Bone marrow (tissue), 2 donors: Measurements from ENCODE around the gene WNK2.

Experiments
- DNase-seq, 2 donors: peaks; one replicate each; lab custom pipeline; 2025; lab: John Stamatoyannopoulos, UW

WNK2 gene

DNA sequence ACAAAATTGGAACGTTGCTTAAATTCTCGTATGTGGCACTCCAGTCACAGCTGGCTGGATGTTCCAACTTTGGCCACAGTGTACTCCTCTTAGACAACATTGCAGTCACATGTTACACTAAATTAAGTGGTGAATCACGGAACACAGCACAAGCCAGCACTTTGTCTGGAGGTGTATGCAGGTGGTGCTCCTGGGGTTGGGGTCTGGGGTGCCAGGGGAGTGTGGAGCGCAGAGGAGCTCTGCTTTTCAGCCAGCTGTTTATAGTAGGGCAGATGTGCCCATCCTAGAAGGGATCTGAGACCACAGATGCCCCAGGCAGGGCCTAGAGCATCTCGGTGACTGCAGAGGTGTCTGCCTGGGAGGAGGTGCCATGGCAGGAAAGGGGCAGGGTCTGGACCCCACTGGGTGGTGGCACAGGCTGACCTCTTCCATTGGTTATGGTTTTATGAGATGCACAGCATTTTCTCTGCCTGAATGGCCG, 82.6 kb downstream of the WNK2 start:
- no peak for DNase-seq

DNA sequence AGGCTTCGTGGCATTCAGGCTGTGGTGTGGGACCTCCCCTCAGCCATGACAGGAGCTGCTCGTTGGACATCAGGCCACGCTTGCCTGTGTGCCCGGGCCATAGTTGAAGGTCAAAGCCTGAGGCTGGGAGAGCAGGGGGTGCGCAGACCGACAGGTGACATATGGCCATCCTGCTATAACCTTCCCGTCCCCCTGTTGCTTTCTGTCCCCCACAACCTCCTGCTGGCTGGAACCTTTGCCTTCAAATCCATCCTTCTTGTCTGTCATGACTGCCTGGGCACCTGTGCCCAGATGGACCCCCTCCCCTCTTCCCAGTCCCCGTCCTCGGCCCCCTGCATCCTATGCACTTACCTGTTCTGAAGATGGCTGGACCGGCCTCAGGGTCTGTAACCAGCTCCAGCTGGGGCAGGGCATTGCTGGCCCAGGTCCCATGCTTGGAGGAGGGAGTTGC, 83.2 kb downstream of the WNK2 start:
- DNase-seq: no peak

DNA sequence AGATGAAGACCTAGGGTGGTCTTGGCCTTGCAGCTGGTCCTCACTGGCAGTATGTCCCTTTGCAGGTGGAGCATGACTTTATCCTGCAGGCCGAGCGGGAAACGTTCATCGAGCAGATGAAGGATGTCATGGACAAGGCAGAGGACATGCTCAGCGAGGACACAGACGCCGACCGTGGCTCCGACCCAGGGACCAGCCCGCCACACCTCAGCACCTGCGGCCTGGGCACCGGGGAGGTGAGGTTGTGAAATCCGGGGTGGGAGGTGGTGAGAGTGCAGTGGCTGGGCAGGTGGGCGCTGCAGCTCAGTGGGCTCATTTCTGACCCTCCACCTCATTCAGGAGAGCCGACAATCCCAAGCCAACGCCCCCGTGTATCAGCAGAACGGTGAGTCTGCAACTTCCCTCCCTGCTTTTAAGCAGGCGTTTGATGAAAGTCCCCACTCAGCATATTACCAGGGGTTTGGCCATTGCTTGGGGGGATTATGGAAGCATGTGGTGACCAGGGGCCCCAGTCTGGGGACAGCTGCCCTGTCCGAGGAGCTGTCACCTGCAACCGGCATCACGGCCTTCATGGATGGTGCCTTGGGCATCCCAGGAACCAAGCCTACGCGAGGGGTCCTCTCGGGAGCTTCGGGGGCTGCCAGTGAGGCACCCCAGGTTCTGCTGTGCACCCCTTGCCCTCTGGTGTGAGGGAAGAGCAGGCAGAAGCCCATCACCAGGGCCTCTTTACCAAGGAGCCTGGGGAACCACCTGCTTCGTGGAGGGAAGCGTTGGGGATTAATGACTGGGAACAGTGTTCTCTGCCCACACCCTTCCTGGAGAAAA, 84.0 kb downstream of the WNK2 start:
- DNase-seq: no peak

DNA sequence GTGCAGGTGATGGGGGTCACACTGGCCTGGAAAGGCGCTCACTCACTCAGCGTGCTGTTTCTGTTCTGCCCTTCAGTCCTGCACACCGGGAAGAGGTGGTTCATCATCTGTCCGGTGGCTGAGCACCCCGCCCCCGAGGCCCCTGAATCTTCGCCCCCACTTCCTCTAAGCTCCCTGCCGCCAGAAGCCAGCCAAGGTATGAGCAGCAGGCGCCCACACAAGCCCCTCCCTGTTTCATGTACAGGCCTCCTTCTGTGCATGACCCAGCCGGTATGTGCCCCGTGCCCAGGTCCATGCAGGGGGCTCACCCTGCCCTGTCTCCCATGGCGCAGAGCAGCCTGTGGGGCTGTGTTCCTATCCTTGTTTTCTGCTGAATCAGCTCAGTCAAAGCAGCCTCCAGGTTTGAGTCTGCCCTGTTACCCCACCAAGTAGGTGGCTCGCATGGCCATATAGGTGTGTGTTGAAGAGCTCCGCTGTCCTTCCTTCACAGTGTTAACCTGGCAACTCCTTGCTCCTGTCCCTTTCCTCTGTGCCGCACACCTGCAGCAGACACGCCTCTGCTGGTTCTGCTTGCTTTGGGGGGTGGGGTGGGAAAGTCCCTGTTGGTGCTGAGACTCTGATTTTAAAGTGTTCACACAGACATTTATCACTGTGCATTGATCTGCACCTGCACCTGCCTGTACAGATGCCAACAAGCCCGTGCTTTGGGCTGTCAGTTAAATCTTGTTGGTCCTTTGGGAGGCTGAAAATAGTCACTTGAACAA, 84.8 kb downstream of the WNK2 start:
- no peak for DNase-seq

DNA sequence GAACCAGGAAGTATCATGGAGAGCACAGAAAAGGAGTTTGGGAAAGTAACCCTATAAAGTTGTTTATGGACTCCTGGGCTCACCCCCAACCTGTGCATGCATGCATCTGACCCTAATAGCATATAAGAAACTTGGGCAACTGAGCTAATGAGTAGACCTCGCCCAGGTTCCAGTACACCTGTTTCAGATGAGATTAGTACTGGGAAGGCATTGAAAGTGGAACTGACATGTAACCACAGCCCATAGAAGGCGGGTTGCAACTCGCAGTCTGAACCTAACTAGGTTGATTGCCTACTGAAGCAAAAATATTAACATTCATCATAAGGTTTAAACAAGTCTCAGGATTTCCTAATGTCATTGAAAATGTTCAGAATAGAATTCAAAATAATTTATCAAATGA, 87.0 kb downstream of the WNK2 start:
- DNase-seq: no peak

DNA sequence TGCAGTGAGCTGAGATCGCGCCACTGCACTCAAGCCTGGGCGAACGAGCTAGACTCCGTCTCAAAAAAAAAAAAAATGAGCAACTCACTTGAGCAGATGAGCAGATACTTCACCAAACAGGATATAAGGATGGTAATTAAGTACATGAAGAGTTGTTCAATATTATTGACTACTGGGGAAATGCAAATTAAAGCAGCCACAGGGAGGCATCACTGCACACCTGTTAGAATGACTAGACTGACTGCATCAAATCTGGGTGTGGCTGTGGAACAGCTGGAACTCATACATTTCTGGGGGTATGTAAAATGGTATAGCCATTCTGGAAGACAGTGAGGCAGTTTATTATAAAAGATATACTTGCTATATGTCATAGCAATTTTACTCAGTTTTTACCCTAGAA, 93.0 kb downstream of the WNK2 start:
- DNase-seq: no peak

DNA sequence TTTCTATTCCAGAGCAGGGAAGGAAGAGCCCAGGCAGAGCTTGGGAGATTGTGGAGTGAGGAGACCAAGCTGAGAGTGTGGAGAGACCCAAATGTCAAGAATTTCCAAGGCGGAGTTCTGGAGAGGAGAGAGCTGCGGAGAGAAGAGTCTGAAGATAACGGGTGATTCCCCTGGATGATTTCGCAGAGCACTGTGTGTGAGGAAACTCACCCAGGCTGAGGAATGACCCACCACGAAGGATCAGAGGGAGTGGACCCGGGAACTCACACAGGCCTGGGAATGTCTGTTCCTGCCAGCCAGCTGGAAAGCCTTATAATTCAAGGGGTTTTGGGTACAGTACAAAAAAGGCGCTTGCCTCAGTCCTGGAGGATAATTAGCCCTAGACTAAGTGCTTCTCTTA, 94.2 kb downstream of the WNK2 start:
- DNase-seq: no peak

DNA sequence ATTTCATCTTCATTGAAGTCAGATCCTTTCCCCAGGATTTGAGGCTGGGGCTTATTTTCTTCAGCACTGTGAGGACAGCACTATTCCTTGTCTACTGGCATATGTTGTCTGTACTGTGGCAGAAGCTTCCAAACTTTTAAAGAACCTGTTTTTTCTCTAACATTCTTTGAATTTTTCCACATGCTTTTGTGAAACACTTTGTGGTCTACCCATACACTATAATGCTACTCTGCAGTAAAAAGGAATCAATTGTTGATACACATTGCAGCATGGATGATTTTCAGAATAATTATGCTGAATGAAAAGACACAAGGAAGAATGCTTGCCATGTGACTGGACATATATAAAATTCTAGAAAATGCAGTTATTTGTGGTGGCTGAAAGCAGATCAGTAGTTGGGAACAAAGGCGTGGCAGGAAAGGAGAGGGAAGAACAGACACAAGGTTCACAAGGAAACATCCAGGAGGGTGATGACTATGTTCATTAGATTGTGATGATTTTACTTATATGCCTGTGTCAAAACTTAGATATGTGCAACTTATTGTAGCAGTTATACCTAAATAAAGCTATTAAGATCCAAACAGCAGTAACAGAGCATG, 96.8 kb downstream of the WNK2 start:
- no peak for DNase-seq

DNA sequence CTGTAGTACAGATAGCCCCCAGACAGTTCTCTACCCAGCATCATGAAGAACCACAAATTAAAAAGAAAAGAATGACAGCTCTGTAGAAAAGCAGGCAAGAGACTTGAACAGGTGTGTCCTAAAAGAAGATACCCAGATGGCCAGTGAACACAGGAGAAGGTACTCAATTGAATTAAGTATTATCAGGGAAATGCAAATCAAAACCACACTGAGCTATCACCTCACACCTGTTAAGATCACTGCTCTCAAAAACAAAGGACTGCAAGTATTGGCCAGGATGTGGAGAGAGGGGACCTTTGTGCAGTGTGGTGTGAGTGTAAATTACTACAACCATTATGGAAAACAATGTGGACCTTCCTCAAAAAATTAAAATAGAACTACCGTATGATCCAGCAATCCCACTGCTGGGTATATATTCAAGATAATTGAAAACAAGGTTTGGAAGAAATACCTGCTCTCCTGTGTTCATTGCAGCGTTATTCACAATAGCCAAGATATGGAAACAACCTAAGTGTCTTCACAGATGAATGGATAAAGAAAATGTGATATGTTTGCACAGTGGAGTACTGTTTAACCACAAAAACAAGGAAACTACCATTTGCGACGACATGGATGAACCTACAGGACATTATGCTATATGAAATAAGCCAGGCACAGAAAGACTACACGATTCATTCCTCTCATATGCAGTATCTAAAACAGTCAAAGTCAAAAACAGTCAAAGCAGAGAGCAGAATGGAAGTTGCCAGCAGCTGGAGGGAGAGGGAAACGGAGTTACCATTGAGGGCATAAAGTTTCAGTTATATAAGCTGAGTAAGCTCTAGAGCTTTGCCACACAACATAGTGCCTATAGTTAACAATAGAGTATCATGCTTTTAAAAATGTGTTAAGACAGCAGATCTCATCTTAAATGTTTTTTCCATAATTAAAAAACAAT, 102.6 kb downstream of the WNK2 start:
- no peak for DNase-seq

DNA sequence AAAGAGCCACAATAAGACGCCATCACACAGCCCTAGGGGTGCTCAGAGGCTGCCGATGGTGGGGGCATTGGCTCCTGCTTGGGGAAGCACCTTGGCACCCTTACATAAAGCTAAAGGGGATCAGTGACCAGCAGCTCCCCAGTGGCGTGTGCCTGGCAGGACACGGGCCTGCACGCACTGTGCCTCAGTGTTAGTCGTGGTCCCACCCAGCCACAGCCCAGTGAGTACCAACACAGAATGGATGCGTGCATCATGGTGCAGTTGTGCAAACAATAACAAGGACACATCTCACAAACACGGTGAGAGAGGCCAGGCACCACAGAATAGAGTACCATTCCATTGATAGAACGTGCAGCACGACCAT, 103.2 kb downstream of the WNK2 start:
- DNase-seq: no peak

DNA sequence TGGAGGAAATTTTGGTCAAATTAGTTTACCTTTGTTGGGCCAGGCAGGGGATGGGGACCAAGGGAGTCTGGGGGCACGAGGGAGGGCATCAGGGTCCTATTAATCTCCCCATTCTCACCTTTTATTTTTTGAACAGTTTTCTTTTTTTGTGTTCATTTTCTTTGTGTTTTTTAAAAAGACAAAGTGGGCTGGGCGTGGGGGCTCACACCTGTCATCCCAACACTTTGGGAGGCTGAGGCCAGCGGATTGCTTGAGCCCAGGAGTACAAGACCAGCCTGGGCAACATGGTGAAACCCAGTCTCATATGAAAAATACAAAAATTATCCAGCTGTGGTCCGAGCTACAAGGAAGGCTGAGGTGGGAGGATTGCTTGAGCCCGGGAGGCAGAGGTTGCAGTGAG, 103.7 kb downstream of the WNK2 start:
- no peak for DNase-seq

DNA sequence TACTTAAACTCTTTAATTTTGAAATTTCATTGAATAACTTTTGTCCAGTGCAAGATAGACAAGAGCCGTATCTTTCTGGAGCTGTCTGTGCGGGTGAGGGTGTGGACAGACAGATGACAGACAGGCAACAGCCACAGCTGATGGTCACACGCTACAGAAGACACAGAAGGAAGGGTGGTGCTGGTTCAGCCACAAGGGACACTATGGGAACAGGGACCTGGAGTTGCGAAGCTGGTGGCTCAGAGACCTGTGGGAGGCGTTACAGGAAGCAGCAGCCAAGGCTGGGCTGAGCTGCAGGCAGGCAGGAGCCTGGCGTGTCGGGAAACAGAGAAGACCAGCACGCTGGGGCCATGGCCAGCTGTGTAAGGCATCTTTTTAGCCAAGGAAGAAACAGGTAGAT, 104.4 kb downstream of the WNK2 start:
- DNase-seq: no peak

DNA sequence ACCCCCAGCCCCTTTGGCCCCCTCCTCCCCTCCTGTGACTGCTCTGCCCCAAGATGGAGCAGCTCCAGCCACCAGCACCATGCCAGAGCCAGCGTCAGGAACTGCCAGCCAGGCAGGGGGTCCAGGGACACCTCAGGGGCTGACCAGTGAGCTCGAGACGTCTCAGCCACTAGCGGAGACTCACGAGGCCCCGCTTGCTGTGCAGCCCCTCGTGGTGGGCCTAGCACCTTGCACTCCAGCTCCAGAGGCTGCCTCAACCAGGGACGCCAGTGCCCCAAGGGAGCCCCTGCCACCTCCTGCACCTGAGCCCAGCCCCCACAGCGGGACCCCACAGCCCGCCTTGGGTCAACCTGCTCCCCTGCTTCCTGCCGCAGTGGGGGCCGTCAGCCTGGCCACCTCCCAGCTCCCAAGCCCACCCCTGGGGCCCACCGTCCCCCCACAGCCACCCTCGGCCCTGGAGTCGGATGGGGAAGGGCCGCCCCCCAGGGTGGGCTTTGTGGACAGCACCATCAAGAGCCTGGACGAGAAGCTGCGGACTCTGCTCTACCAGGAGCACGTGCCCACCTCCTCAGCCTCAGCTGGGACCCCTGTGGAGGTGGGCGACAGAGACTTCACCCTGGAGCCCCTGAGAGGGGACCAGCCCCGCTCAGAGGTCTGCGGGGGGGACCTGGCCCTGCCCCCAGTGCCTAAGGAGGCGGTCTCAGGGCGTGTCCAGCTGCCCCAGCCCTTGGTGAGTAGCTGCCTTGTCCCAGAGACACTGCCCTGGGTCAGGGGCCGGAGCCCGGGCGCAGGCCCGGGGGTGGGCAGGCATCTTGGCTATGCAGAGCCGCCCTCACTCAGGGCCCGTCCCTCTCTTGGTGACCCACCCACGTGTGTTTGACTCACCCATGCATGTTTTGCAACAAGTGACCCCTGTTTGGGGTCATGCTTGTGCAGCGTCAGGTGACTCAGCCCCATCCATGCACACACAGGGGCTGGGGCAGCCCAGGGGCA, 105.2 kb downstream of the WNK2 start:
- no peak for DNase-seq

DNA sequence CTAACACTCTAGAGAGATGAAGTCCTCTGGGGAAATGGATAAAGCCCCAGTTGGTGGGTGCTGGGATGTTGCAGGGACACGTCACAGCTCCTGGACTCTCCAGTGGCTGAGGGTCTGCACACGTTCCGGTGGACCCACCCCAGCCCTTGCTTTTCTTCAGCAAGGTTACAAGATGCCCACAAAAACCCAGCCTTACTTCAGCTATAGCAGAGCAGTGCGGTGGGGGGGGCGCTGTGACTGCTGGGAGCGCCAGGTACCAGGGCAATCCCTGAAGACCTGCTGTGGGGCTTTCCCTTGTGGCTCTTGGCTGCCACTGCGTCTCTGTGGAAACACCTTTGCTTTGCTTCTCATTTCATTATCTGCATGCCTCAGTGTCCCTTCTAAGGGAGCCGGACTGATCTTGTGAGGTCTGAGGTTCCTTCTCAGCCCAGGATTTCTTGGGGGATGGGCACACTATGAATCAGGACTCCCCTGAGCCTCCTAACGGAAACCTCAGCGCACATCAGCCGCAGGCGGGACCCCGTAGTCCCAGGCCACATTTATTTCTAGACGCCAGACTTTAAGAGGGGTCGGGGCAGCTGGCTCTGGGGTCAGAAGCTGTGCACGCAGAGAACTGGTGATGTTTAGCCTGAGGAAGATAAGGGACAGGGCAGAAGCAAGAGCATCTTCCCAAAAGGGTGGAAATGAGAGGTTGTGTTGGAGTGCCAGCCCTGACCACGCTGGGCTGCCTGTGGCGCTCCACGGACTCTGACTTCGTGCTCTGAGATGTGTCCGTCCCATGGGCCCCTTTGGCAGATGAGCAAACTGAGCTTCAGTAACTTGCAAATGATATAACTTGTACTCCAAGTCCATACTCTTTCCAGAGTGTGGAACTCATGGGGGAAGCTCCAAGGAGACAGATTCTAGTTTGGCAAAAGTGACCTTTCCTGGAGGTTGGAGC, 106.8 kb downstream of the WNK2 start:
- DNase-seq: no peak

DNA sequence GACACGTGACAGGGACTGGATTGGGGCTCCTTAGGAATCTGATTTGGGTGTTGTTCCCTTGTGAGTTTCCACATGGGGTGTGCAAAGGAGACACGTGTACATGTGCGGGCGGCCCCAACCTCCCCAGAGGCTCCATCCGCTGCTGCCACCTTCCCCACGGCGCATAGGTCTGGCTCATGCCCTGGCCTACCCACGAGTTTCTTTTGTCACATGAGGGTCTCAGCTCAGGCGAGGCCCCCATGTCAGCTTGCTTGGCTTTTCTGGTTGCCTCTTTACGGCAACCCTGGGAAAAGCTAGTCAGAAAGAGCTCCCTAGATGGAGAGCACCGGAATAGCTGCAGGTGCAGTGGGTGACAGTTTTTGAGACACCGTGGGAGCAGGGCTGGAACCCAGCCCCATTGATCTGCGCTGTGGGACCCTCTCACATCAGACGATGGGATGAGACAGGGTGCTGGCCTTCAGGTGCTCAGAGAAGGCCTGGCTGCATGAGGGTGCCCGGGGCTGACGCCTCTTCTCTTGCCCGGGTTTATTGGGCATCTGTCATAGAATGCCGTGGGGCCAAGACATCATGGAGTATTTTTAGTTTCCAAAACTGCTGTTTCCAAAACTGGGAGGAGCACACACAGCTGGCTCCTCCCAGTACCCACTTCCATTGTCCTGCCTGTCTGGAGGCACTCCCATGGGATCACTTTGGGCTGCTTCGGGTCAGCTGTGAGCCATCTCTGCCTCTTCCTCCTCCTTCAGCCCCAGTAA, 107.8 kb downstream of the WNK2 start:
- no peak for DNase-seq

DNA sequence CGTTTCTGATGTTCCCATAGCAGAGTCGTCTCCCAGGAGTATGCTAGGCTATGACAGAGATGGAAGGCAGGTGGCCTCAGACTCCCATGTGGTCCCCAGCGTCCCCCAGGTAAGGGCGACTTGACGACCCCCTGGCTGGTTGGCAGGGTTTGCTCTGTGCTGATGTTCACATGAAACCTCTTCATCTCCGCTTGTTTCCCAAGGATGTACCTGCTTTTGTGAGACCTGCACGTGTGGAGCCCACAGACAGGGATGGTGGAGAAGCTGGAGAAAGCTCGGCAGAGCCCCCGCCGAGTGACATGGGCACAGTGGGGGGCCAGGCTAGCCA, 108.3 kb downstream of the WNK2 start:
- DNase-seq: no peak

DNA sequence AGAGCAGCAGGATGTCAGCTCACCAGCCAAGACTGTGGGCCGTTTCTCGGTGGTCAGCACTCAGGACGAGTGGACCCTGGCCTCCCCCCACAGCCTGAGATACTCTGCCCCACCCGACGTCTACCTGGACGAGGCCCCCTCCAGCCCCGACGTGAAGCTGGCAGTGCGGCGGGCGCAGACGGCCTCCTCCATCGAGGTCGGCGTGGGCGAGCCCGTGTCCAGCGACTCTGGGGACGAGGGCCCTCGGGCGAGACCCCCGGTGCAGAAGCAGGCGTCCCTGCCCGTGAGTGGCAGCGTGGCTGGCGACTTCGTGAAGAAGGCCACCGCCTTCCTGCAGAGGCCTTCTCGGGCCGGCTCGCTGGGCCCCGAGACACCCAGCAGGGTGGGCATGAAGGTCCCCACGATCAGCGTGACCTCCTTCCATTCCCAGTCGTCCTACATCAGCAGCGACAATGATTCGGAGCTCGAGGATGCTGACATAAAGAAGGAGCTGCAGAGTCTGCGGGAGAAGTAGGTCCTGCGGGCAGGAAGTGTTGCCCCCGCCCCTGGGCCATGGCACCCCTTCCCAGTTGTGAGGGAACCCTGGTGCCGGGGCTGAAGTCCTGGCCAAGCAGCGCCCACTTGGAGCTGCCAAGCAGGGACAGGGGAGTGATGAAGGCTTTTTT, 108.9 kb downstream of the WNK2 start:
- DNase-seq: no peak

DNA sequence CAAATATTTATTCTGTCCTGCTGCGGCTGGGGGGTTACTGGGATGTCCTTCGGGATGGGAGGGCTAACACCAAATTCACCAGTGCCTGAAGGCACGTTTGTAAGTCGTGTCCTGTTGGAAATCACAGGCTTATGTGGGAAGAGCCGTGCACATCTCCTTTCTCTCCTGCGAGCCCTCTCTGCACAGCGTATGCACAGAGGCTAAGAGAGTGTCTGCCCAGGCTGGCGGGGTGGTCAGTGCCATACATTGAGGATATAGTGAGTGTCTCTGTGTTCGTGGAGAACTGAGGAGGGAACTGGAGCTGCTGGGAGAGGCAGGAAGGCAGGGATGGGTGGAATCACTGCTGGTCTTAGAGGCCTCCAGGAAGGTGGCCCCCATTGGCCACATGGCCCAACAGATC, 110.1 kb downstream of the WNK2 start:
- DNase-seq: no peak
